GM19438 (cell line): Measurements from ENCODE around the gene TEDC2.

Experiments used
- ATAC-seq: cut with Tn5 transposase; IDR thresholded peaks from one replicate; pipeline ENCODE4 v1.9.1; 2021; ENCODE audit warnings: low read depth; ENCODE audit not compliant: unreplicated experiment

TEDC2 gene

DNA sequence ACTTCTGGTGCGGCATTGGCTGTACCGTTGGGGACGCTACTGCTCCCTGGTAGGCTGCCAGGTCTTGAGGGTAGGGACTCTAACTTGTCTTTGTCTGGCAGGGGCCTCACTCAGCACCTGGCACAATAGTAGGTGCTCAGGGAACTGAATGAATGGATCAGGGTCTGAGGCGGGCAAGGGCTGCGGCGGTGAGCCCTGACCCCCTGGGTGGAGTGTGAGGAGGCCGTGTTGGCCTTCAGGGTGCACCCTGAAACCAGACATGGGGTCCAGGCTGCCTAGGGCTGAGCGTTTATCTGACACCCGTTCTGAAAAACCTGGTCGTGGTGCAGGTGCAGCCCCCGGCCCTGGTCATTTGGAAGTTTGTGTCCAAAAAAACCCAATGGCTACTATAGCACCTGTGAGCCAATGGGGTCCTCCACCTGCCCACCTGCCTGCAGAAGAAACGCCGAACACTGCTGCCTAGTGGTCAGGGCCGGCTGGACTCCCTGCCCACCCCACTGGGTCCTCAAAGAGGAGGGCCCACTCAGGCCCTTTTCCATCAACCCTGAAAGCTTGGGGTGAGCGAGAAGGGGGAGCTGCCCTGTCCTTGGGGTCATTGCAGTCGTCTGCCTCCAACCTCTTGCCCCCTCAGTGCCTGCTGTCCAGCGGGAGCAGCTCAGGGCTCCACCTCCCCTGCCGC, 49.0 kb downstream of the TEDC2 start:
- no peak for ATAC-seq

DNA sequence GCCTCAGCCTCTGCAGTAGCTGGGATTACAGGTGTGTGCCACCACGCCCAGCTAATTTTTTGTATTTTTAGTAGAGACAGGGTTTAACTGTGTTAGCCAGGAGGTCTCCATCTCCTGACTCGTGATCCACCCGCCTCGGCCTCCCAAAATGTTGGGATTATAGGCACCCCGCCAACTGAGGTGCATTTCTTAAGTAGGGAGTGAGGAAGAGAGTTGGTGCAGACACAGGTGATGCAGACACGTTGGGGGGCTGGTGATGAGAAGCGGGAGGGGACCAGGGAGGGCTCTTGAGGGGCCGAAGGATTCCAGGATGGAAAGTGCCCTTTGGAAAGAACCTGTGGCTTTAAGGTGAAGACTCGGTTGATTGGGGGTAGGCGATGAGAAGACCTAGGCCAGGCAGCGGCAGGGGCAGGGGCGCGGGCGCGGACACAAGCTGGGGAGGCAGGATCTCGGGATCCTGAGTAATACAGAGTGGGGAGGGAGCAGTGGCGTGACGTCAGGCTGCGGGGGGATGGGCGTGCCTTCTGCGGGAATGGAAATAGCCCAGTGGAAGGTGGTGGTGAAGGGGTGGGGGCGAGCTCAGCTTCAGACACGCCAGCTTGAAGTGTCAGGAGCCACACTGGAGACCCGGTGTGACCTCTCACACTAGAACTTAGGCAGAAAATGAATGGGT, 51.4 kb downstream of the TEDC2 start:
- no peak for ATAC-seq

DNA sequence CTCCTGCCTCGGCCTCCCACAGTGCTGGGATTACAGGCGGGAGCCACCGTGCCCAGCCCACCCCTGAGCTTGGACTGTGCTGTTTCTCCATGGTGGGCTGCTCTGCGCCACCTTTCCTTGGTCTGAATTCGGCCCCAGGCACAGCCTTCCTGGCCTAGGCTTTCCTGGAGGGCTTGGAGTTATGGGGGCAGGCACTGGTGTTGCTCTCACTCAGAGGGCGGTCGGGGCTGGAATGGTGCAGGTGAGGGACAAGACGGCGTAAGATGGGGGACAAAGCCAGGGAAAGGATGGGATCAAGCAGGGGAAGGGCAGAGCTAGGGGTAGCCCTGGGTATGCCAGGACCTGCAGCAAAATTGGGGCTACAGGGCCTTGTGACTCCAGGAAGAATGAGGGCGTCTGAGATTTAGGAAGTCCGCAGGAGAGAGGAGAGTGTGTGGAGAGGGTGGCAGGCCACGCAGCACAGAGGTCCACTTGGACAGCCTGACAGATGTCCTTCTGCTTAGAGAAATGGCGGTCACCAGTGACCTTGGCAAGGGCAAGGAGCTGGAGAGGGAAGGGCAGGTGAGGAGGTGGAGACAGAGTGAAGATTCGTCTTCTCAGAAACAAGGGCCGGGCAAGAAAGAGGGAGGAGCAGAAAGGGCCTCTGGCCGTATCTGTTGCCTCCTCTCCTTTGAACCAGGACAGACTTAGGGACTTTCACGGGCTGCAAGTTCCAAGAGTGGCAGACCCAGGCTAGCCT, 52.3 kb downstream of the TEDC2 start:
- ATAC-seq, result no peak

DNA sequence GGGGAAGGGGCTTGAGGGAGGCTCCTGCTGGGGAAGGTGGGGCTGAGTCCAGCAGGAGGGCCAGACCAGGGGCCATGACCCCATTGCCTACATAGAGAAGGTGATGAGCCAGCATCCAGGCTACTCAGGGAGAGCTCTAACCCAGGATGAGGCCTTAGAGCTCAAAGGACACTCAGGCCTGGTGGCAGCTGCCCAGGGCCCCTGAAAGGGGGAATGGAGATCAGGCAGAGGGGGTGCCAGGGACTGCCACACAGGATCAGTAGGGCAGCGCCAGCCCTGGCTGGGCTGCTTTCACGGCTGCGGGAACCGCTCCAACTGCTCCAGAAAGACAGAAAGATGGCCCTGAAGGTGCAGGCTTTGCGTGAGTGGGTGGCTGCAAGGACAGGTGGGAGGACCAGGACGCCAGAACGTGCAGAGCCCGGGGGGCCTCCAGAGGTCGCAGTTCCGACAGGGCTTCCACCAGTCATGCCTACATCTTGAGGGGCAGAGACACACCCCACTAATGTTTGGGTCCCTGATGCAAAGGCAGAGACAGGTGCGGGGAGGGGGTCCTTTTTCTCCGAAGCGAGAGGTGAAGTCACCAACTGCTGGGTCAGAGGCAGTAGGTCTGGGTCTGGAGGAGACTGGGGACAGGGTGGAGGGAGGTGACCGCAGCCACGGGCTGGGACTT, 53.0 kb downstream of the TEDC2 start:
- ATAC-seq, result peak; percentile 13

DNA sequence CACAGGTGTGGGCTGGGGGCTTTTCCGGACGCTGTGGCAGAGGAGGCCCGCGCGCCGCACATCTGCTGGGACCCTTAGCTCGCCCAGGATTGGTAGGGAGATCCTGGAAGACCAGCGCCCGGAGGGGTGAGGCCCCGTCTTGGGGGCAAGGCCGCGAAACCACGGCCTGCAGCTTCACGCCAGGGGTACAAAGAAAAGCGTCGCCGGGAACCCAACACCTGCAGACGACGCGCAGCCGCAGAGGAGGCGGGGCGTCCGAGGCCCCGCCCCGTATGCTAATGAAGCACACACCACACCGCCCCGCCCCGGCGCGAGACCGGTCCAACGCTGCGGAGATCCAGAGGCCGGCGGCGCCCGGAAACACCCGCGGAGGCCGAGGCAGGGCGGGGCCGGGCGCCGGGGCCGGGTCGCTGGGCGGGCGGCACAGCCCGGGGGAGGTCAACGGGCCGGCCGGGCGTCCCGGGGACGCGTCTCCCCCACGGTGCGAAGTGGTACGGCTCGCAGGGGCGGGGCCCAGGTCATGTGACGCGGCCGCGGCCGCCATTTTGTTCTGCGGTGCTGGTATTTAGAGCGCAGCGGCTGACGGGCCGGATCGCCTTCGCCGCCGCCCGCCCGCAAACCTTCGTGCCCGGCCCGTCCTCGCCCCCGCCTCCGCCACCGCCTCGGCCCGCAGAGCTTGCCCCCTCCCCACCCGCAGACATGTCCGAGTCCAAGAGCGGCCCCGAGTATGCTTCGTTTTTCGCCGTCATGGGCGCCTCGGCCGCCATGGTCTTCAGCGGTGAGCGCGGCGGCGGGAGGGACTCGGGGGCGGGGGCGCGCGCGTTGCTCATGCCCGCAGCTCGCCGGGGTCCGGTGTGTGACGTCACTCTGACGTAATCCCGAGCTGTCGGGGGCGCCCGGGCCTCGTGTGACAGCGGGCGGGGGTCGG, 53.8 kb downstream of the TEDC2 start, which contains the start of gene ATP6V0C:
TSS of gene ATP6V0C (plus strand) at position 548 of the 928 bp plus-strand sequence. CDS start at position 700, 152 bp downstream.
- peak; percentile 56 for ATAC-seq
